Choroid plexus epithelial cell (primary cell): Measurements from ENCODE around the gene NOL9.

Experiments
- DNase-seq: peaks from one replicate; pipeline ENCODE4 v3.0.0-alpha.2; 2010; ENCODE audit warnings: low read depth
- H3K4me3 ChIP-seq: 2 replicates; pipeline ENCODE4 v1.5.1; 2011; ENCODE audit warnings: low read depth, mild to moderate bottlenecking, control low read depth, low read length, moderate library complexity
- TF ChIP-seq, protein P1 (sequence below): conservative IDR thresholded peaks from 2 replicates; pipeline ENCODE4 v1.5.1; 2011; ENCODE audit warnings: low read depth, mild to moderate bottlenecking, control low read depth, inconsistent platforms, low read length, moderate library complexity

NOL9 gene

GRCh38 chr1:6582370-6582769 lies 28.1 kb upstream of the NOL9 start:
- TF ChIP-seq, protein P1, sequence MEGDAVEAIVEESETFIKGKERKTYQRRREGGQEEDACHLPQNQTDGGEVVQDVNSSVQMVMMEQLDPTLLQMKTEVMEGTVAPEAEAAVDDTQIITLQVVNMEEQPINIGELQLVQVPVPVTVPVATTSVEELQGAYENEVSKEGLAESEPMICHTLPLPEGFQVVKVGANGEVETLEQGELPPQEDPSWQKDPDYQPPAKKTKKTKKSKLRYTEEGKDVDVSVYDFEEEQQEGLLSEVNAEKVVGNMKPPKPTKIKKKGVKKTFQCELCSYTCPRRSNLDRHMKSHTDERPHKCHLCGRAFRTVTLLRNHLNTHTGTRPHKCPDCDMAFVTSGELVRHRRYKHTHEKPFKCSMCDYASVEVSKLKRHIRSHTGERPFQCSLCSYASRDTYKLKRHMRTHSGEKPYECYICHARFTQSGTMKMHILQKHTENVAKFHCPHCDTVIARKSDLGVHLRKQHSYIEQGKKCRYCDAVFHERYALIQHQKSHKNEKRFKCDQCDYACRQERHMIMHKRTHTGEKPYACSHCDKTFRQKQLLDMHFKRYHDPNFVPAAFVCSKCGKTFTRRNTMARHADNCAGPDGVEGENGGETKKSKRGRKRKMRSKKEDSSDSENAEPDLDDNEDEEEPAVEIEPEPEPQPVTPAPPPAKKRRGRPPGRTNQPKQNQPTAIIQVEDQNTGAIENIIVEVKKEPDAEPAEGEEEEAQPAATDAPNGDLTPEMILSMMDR, result no peak
- DNase-seq, result no peak
- H3K4me3 ChIP-seq, result no peak overlapping the region

GRCh38 chr1:6581561-6582305 lies 27.4 kb upstream of the NOL9 start:
- no peak overlapping the region for H3K4me3 ChIP-seq
- DNase-seq, result no peak
- TF ChIP-seq, protein P1, result no peak

DNA sequence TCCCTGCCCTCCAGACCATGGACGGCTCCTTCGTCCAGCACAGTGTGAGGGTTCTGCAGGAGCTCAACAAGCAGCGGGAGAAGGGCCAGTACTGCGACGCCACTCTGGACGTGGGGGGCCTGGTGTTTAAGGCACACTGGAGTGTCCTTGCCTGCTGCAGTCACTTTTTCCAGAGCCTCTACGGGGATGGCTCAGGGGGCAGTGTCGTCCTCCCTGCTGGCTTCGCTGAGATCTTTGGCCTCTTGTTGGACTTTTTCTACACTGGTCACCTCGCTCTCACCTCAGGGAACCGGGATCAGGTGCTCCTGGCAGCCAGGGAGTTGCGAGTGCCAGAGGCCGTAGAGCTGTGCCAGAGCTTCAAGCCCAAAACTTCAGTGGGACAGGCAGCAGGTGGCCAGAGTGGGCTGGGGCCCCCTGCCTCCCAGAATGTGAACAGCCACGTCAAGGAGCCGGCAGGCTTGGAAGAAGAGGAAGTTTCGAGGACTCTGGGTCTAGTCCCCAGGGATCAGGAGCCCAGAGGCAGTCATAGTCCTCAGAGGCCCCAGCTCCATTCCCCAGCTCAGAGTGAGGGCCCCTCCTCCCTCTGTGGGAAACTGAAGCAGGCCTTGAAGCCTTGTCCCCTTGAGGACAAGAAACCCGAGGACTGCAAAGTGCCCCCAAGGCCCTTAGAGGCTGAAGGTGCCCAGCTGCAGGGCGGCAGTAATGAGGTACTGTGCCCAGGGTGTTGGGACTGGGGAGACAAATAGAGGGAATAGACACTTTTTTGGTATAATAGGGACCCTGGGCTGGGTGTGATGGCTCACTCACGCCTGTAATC lies 26.5 kb upstream of the NOL9 start:
- peak overlapping the region; percentile 93 for H3K4me3 ChIP-seq
- no peak for DNase-seq
- TF ChIP-seq, protein P1, result peak; percentile 18

- peak overlapping the region; percentile 93 for H3K4me3 ChIP-seq
- DNase-seq, result peak; percentile 25
- TF ChIP-seq, protein P1, result no peak
Measured at GRCh38 chr1:6580119-6580592, 25.8 kb upstream of the NOL9 start.

- DNase-seq, result peak; percentile 98
- H3K4me3 ChIP-seq, result peak within 1 kb of the TSS; percentile 93
- TF ChIP-seq, protein P1, result no peak
Measured at GRCh38 chr1:6579374-6580118, 25.2 kb upstream of the NOL9 start, which contains the start of gene ZBTB48. ZBTB48 (plus strand) TSS chr1:6579994; CDS start chr1:6580610, 616 bp downstream.

- no peak for DNase-seq
- H3K4me3 ChIP-seq, result no peak overlapping the region
- TF ChIP-seq, protein P1, result no peak
Measured at GRCh38 chr1:6578624-6579373, 24.5 kb upstream of the NOL9 start.
